ENCODE data around the gene SLIT3. TPM values are rescaled to one million over a fixed set of nuclear protein-coding genes. Genes with fewer than 3 reads are reported as not detected.

SLIT3 gene
- total RNA-seq, 1 experiment from 2014 or later: 0.10 TPM

DNA sequence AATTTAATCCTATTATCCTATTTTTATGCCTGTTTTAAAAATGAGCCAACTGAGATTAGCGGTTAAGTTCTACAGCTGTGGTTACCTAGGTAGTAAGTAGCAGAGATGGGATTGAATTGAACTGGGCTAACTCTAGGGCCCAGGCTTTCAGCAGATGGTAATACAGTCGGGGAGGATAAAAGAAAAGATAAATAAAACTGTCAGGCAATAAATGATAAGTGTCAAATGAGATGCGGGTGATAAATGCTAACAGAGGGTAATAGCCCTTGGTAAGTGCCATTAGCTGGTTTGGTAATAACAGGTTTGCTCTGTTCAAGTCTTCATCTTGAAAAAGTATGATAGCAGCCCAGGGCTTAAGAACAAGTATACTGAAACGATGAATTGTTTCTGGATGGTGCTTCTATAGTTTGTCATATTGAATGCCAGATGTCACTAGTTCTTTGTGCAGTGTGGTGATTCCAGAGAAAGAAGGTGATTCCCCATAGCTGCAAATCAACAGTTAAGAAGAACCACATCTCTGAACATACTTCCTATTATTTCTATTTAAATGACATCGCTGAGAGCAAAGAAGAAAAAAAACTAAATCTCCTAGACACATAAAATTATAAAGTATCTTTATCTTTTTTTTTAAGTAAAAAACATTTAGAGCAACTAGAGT is 360.9 kb downstream of the SLIT3 start:
- POLR2A ChIA-PET: no interaction called here
- TF ChIP-seq EZH2phosphoT487 (IDR thresholded peaks at IDR 0.05; ENCODE audit: borderline replicate concordance): no peak
- TF ChIP-seq, protein P1, sequence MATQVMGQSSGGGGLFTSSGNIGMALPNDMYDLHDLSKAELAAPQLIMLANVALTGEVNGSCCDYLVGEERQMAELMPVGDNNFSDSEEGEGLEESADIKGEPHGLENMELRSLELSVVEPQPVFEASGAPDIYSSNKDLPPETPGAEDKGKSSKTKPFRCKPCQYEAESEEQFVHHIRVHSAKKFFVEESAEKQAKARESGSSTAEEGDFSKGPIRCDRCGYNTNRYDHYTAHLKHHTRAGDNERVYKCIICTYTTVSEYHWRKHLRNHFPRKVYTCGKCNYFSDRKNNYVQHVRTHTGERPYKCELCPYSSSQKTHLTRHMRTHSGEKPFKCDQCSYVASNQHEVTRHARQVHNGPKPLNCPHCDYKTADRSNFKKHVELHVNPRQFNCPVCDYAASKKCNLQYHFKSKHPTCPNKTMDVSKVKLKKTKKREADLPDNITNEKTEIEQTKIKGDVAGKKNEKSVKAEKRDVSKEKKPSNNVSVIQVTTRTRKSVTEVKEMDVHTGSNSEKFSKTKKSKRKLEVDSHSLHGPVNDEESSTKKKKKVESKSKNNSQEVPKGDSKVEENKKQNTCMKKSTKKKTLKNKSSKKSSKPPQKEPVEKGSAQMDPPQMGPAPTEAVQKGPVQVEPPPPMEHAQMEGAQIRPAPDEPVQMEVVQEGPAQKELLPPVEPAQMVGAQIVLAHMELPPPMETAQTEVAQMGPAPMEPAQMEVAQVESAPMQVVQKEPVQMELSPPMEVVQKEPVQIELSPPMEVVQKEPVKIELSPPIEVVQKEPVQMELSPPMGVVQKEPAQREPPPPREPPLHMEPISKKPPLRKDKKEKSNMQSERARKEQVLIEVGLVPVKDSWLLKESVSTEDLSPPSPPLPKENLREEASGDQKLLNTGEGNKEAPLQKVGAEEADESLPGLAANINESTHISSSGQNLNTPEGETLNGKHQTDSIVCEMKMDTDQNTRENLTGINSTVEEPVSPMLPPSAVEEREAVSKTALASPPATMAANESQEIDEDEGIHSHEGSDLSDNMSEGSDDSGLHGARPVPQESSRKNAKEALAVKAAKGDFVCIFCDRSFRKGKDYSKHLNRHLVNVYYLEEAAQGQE (IDR thresholded peaks at IDR 0.05; ENCODE audit: low read depth): no peak
- no peak for TF ChIP-seq ATF3 (IDR thresholded peaks at IDR 0.05)
- no peak for TF ChIP-seq CEBPB (IDR thresholded peaks at IDR 0.05; ENCODE audit: low read depth)
- TF ChIP-seq SRF (IDR thresholded peaks at IDR 0.05; ENCODE audit: low read depth): no peak
- no peak for TF ChIP-seq ELF1 (IDR thresholded peaks at IDR 0.05; ENCODE audit: borderline replicate concordance, low read depth)
- TF ChIP-seq JUND (IDR thresholded peaks at IDR 0.05): no peak
- TF ChIP-seq, protein P2, sequence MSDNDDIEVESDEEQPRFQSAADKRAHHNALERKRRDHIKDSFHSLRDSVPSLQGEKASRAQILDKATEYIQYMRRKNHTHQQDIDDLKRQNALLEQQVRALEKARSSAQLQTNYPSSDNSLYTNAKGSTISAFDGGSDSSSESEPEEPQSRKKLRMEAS (IDR thresholded peaks at IDR 0.05): no peak
- TF ChIP-seq FOSL1 (IDR thresholded peaks at IDR 0.05; ENCODE audit: low read depth): no peak
- no peak for TF ChIP-seq ZFX (IDR thresholded peaks at IDR 0.05)
- no peak for TF ChIP-seq ZNF274 (IDR thresholded peaks at IDR 0.05; ENCODE audit: low read depth, low read length)
- no peak for TF ChIP-seq POLR2AphosphoS5 (IDR thresholded peaks at IDR 0.05; ENCODE audit: low read depth, low read length)
- TF ChIP-seq ZBTB33 (IDR thresholded peaks at IDR 0.05; ENCODE audit: extremely low read depth, insufficient replicate concordance, low read length): no peak
- no peak for TF ChIP-seq SP1 (IDR thresholded peaks at IDR 0.05; ENCODE audit: low read depth)
- no peak for TF ChIP-seq CBX3 (IDR thresholded peaks at IDR 0.05; ENCODE audit: low read depth)
- TF ChIP-seq POLR2A (IDR thresholded peaks at IDR 0.05; ENCODE audit: borderline replicate concordance, extremely low read depth, insufficient read depth, insufficient read length): no peak
- TF ChIP-seq YY1 (IDR thresholded peaks at IDR 0.05; ENCODE audit: extremely low read depth, insufficient replicate concordance, low read depth, low read length): no peak
- CTCF ChIA-PET: no interaction called here
- H3K79me2 ChIP-seq (ENCODE audit: insufficient read depth, low read length): no peaks in the 10 kb centered on the region
- H3K36me3 ChIP-seq (ENCODE audit: control insufficient read depth in 1 of 2, insufficient read depth in 2 of 2, low read length in 2 of 2): no peaks in the 10 kb centered on the region
- DNase-seq (ENCODE audit: low read depth, low spot score): no peak
- no peak overlapping the region for H3K27ac ChIP-seq (ENCODE audit: low read depth, low read length)
- H3K9me3 ChIP-seq (ENCODE audit: control insufficient read depth in 1 of 2, insufficient read depth in 1 of 2, low read depth in 1 of 2, low read length in 2 of 2): no peaks in the 10 kb centered on the region
- H4K20me1 ChIP-seq (ENCODE audit: insufficient read depth): no peaks in the 10 kb centered on the region
- RAD21 ChIA-PET (ENCODE audit: low non-redundant PET in 1 of 2, low total read pairs in 2 of 2, uncharacterized antibody in 2 of 2, unreplicated experiment in 2 of 2): no interaction called here
- H3K27me3 ChIP-seq (ENCODE audit: insufficient read depth, low read length): peaks cover 44% of the 10 kb centered on the region
- no peaks in the 10 kb centered on the region for H3K9me2 ChIP-seq (ENCODE audit: insufficient read depth)
- no peak overlapping the region for H2AFZ ChIP-seq (ENCODE audit: low read depth, low read length, poor library complexity, severe bottlenecking)
- intact Hi-C loops (cut with micrococcal nuclease): loop anchor here (10.0 kb wide), 1 partner anchor 235 kb away; no protein-coding TSS in a partner anchor
- no peak overlapping the region for H3K4me2 ChIP-seq (ENCODE audit: low read length)
- no peaks in the 10 kb centered on the region for H3K4me1 ChIP-seq (ENCODE audit: control insufficient read depth in 1 of 2, insufficient read depth in 2 of 2, low read length in 2 of 2)
- H3K4me3 ChIP-seq (replicated peaks in 1 of 2; ENCODE audit: low read depth in 1 of 2, low read length in 2 of 2): no peak overlapping the region
- H3K9ac ChIP-seq (ENCODE audit: low read length): no peak overlapping the region
- ATAC-seq: no peak
- no TSS peak for BruUV-seq (replicated peaks)

All from HCT116 (cell line).